ENCODE data around the gene SEC23A.

The SEC23A gene

DNA sequence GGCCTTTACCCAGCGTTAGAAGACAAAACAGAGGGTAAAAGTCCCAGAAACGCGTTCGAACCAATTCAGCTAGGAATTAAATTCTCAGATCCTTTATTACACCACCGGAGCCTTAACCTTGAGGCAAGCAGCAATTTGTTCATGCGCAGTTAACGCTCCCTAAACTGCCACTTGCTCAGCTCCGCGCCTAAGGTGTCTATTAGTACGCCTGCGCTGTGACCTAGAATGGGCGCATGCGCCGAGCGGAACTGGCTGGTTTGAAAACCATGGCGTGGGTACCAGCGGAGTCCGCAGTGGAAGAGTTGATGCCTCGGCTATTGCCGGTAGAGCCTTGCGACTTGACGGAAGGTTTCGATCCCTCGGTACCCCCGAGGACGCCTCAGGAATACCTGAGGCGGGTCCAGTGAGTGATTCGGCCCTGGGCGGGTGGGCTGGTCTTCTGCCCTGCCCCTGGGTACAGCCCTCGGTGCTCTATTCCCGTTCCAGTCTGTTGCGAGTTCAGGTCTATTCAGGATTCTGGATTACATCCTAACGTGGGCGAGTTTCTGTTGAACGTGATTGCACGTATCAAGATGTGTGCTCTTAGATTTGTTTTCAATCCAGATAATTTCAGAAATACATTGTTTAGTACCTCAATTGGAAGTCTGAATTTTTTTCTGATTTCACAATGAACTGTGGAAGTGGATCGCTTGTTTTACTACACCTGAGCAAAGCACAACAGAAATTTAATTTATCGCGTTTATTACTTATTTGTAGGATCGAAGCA is 11.2 kb upstream of the SEC23A start, which contains the start of gene GEMIN2:
TSS of gene GEMIN2 (plus strand) at position 251 of the 766 bp plus-strand sequence. CDS start at position 267, 16 bp downstream.
- CTCF ChIA-PET: interaction anchor here (0.7 to 1.1 kb wide), 2 partner anchors 16 to 22 kb away, joined by 5 read pairs; no protein-coding TSS in a partner anchor
- peak within 1 kb of the TSS; percentile 28 for H3K27ac ChIP-seq (ENCODE audit: extremely low read depth, low read depth, low read length)
- TF ChIP-seq, protein P1, sequence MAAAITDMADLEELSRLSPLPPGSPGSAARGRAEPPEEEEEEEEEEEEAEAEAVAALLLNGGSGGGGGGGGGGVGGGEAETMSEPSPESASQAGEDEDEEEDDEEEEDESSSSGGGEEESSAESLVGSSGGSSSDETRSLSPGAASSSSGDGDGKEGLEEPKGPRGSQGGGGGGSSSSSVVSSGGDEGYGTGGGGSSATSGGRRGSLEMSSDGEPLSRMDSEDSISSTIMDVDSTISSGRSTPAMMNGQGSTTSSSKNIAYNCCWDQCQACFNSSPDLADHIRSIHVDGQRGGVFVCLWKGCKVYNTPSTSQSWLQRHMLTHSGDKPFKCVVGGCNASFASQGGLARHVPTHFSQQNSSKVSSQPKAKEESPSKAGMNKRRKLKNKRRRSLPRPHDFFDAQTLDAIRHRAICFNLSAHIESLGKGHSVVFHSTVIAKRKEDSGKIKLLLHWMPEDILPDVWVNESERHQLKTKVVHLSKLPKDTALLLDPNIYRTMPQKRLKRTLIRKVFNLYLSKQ (tag by site-specific recombination; IDR thresholded peaks at IDR 0.05; ENCODE audit: borderline replicate concordance): no peak
- TF ChIP-seq, protein P2, sequence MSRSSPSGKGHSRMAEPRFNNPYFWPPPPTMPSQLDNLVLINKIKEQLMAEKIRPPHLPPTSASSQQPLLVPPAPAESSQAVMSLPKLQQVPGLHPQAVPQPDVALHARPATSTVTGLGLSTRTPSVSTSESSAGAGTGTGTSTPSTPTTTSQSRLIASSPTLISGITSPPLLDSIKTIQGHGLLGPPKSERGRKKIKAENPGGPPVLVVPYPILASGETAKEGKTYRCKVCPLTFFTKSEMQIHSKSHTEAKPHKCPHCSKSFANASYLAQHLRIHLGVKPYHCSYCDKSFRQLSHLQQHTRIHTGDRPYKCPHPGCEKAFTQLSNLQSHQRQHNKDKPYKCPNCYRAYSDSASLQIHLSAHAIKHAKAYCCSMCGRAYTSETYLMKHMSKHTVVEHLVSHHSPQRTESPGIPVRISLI (tag by site-specific recombination; IDR thresholded peaks at IDR 0.05): no peak
- TF ChIP-seq SCRT1 (tag by site-specific recombination; IDR thresholded peaks at IDR 0.05; ENCODE audit: borderline replicate concordance) (no peak), YY1 (tag by site-specific recombination; IDR thresholded peaks at IDR 0.05) (0 out of 2 replicates have a peak, but pooled peaks have one; percentile 31), ZBTB17 (tag by site-specific recombination; IDR thresholded peaks at IDR 0.05) (peak; percentile 92), MYNN (tag by site-specific recombination; IDR thresholded peaks at IDR 0.05; ENCODE audit: borderline replicate concordance) (no peak), OVOL3 (tag by site-specific recombination; IDR thresholded peaks at IDR 0.05) (no peak), ZNF544 (tag by site-specific recombination; IDR thresholded peaks at IDR 0.05) (no peak), ZBTB21 (tag by site-specific recombination; IDR thresholded peaks at IDR 0.05) (no peak), ZNF707 (tag by site-specific recombination; IDR thresholded peaks at IDR 0.05) (no peak), ZNF335 (tag by site-specific recombination; conservative IDR thresholded peaks at IDR 0.05) (peak; percentile 94), ZNF239 (tag by site-specific recombination; IDR thresholded peaks at IDR 0.05) (no peak), KLF8 (tag by site-specific recombination; IDR thresholded peaks at IDR 0.05) (no peak), SP2 (tag by site-specific recombination; IDR thresholded peaks at IDR 0.05) (peak; percentile 60), ZNF600 (tag by site-specific recombination; IDR thresholded peaks at IDR 0.05) (peak; percentile 74), ZNF112 (tag by site-specific recombination; IDR thresholded peaks at IDR 0.05) (no peak), ZXDB (tag by site-specific recombination; IDR thresholded peaks at IDR 0.05) (peak; percentile 45; the same call in 1 of the 2 replicates), EGR2 (tag by site-specific recombination; IDR thresholded peaks at IDR 0.05; ENCODE audit: low read depth) (peak; percentile 16; the same call in 1 of the 2 replicates)
- TF ChIP-seq, protein P3, sequence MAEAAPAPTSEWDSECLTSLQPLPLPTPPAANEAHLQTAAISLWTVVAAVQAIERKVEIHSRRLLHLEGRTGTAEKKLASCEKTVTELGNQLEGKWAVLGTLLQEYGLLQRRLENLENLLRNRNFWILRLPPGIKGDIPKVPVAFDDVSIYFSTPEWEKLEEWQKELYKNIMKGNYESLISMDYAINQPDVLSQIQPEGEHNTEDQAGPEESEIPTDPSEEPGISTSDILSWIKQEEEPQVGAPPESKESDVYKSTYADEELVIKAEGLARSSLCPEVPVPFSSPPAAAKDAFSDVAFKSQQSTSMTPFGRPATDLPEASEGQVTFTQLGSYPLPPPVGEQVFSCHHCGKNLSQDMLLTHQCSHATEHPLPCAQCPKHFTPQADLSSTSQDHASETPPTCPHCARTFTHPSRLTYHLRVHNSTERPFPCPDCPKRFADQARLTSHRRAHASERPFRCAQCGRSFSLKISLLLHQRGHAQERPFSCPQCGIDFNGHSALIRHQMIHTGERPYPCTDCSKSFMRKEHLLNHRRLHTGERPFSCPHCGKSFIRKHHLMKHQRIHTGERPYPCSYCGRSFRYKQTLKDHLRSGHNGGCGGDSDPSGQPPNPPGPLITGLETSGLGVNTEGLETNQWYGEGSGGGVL (tag by site-specific recombination; IDR thresholded peaks at IDR 0.05): no peak
- TF ChIP-seq, protein P4, sequence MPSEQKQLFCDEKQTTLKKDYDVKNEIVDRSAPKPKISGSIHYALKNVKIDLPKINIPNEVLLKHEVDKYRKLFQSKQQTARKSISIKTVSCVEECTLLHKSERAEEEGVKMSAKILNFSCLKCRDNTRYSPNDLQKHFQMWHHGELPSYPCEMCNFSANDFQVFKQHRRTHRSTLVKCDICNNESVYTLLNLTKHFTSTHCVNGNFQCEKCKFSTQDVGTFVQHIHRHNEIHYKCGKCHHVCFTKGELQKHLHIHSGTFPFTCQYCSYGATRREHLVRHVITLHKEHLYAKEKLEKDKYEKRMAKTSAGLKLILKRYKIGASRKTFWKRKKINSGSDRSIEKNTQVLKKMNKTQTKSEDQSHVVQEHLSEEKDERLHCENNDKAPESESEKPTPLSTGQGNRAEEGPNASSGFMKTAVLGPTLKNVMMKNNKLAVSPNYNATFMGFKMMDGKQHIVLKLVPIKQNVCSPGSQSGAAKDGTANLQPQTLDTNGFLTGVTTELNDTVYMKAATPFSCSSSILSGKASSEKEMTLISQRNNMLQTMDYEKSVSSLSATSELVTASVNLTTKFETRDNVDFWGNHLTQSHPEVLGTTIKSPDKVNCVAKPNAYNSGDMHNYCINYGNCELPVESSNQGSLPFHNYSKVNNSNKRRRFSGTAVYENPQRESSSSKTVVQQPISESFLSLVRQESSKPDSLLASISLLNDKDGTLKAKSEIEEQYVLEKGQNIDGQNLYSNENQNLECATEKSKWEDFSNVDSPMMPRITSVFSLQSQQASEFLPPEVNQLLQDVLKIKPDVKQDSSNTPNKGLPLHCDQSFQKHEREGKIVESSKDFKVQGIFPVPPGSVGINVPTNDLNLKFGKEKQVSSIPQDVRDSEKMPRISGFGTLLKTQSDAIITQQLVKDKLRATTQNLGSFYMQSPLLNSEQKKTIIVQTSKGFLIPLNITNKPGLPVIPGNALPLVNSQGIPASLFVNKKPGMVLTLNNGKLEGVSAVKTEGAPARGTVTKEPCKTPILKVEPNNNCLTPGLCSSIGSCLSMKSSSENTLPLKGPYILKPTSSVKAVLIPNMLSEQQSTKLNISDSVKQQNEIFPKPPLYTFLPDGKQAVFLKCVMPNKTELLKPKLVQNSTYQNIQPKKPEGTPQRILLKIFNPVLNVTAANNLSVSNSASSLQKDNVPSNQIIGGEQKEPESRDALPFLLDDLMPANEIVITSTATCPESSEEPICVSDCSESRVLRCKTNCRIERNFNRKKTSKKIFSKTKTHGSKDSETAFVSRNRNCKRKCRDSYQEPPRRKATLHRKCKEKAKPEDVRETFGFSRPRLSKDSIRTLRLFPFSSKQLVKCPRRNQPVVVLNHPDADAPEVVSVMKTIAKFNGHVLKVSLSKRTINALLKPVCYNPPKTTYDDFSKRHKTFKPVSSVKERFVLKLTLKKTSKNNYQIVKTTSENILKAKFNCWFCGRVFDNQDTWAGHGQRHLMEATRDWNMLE (tag by site-specific recombination; conservative IDR thresholded peaks at IDR 0.05; ENCODE audit: low read depth): peak; percentile 67
- TF ChIP-seq, protein P5, sequence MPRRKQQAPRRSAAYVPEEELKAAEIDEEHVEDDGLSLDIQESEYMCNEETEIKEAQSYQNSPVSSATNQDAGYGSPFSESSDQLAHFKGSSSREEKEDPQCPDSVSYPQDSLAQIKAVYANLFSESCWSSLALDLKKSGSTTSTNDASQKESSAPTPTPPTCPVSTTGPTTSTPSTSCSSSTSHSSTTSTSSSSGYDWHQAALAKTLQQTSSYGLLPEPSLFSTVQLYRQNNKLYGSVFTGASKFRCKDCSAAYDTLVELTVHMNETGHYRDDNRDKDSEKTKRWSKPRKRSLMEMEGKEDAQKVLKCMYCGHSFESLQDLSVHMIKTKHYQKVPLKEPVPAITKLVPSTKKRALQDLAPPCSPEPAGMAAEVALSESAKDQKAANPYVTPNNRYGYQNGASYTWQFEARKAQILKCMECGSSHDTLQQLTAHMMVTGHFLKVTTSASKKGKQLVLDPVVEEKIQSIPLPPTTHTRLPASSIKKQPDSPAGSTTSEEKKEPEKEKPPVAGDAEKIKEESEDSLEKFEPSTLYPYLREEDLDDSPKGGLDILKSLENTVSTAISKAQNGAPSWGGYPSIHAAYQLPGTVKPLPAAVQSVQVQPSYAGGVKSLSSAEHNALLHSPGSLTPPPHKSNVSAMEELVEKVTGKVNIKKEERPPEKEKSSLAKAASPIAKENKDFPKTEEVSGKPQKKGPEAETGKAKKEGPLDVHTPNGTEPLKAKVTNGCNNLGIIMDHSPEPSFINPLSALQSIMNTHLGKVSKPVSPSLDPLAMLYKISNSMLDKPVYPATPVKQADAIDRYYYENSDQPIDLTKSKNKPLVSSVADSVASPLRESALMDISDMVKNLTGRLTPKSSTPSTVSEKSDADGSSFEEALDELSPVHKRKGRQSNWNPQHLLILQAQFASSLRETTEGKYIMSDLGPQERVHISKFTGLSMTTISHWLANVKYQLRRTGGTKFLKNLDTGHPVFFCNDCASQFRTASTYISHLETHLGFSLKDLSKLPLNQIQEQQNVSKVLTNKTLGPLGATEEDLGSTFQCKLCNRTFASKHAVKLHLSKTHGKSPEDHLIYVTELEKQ (tag by site-specific recombination; IDR thresholded peaks at IDR 0.05; ENCODE audit: borderline replicate concordance): no peak
- TF ChIP-seq, protein P6, sequence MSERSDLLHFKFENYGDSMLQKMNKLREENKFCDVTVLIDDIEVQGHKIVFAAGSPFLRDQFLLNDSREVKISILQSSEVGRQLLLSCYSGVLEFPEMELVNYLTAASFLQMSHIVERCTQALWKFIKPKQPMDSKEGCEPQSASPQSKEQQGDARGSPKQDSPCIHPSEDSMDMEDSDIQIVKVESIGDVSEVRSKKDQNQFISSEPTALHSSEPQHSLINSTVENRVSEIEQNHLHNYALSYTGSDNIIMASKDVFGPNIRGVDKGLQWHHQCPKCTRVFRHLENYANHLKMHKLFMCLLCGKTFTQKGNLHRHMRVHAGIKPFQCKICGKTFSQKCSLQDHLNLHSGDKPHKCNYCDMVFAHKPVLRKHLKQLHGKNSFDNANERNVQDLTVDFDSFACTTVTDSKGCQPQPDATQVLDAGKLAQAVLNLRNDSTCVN (tag by site-specific recombination; optimal IDR thresholded peaks at IDR 0.05): peak; percentile 18

More for the DNA sequence above, 11.2 kb upstream of the SEC23A start, which contains the start of gene GEMIN2:
- no peaks in the 10 kb centered on the region for H3K9me3 ChIP-seq (ENCODE audit: control insufficient read depth, insufficient read depth, low read depth, low read length)
- POLR2A ChIA-PET: interaction anchor here (0.7 to 3.2 kb wide), 8 partner anchors 9 to 318 kb away, joined by 3 to 76 read pairs (median 7); partner anchors contain the start of genes FBXO33, SEC23A and TRAPPC6B
- H3K4me1 ChIP-seq (ENCODE audit: control insufficient read depth, insufficient read depth, low read length): no peaks in the 10 kb centered on the region
- peak within 1 kb of the TSS; percentile 87 for H3K4me3 ChIP-seq (ENCODE audit: low read depth, low read length)
- peaks cover 16 to 17% of the 10 kb centered on the region in 2 experiments for H3K36me3 ChIP-seq (ENCODE audit: control insufficient read depth in 2 of 2, insufficient read depth in 1 of 2, low read length in 2 of 2)

Measured in HEK293 (cell line).